GM23338 (cell line): ENCODE data around the gene EPHX1. TPM values are rescaled to one million over a fixed set of nuclear protein-coding genes. Genes with fewer than 3 reads are reported as not detected.

ENCODE experiments used
- ATAC-seq: fragments of 200-7000 bp; cut with Tn5 transposase; 3 replicates; pipeline ENCODE4 v1.9.1; 2020
- DNase-seq: peaks from one replicate; pipeline ENCODE4 v3.0.0-alpha.2; 2015; ENCODE audit warnings: low spot score
- H2AFZ ChIP-seq: fragments of 200-600 bp; sonication (generic); 2 replicates; pipeline ENCODE4 v1.8.0; 2016; ENCODE audit warnings: antibody characterized with exemption, mild to moderate bottlenecking, moderate library complexity
- H3F3A ChIP-seq: fragments of 200-600 bp; sonication (generic); replicated peaks from 2 replicates; pipeline ENCODE4 v1.8.0; 2017; ENCODE audit warnings: antibody characterized with exemption, mixed run types, low read depth
- H3K27ac ChIP-seq: fragments of 200-600 bp; sonication (generic); 2 replicates; pipeline ENCODE4 v1.6.1; 2016; ENCODE audit warnings: low read depth
- H3K27me3 ChIP-seq: fragments of 200-600 bp; sonication (generic); 2 replicates; pipeline ENCODE4 v1.8.0; 2016; ENCODE audit warnings: mild to moderate bottlenecking, mixed run types, moderate library complexity; ENCODE audit not compliant: insufficient read depth
- H3K36me3 ChIP-seq: fragments of 200-600 bp; sonication (generic); 2 replicates; pipeline ENCODE4 v1.8.0; 2016; ENCODE audit warnings: mild to moderate bottlenecking; ENCODE audit not compliant: insufficient read depth
- H3K4me1 ChIP-seq: fragments of 200-600 bp; sonication (generic); 2 replicates; pipeline ENCODE4 v1.8.0; 2016; ENCODE audit warnings: mild to moderate bottlenecking, moderate library complexity; ENCODE audit not compliant: insufficient read depth
- H3K4me2 ChIP-seq: fragments of 200-600 bp; sonication (generic); 2 replicates; pipeline ENCODE4 v1.7.1; 2017; ENCODE audit warnings: mixed run types
- H3K4me3 ChIP-seq: fragments of 200-600 bp; sonication (generic); 2 replicates; pipeline ENCODE4 v1.6.1; 2016; ENCODE audit warnings: mixed run types
- H3K79me2 ChIP-seq: fragments of 200-600 bp; sonication (generic); replicated peaks from 2 replicates; pipeline ENCODE4 v1.8.0; 2017; ENCODE audit warnings: mild to moderate bottlenecking; ENCODE audit not compliant: insufficient read depth
- H3K9me2 ChIP-seq: fragments of 200-600 bp; sonication (generic); 2 replicates; pipeline ENCODE4 v1.8.0; 2017; ENCODE audit not compliant: insufficient read depth
- H4K20me1 ChIP-seq: fragments of 200-600 bp; sonication (generic); replicated peaks from 2 replicates; pipeline ENCODE4 v1.8.0; 2017; ENCODE audit warnings: mild to moderate bottlenecking; ENCODE audit not compliant: insufficient read depth
- H3K27ac Mint-ChIP-seq: 2 replicates; pipeline ENCODE4 v1.8.0; 2020; ENCODE audit warnings: inconsistent platforms, mild to moderate bottlenecking, moderate library complexity, mixed read lengths
- H3K27me3 Mint-ChIP-seq: 3 replicates; pipeline ENCODE4 v1.8.0; 2022; ENCODE audit warnings: low read depth, mild to moderate bottlenecking, moderate library complexity, mixed read lengths, inconsistent platforms; ENCODE audit not compliant: insufficient read depth, poor library complexity
- H3K36me3 Mint-ChIP-seq: 3 replicates; pipeline ENCODE4 v1.8.0; 2021; ENCODE audit warnings: low read depth, mild to moderate bottlenecking, inconsistent platforms, moderate library complexity, mixed read lengths
- H3K4me1 Mint-ChIP-seq: 3 replicates; pipeline ENCODE4 v1.8.0; 2020; ENCODE audit warnings: mild to moderate bottlenecking, inconsistent platforms, mixed read lengths
- H3K4me3 Mint-ChIP-seq: 3 replicates; pipeline ENCODE4 v1.8.0; 2021; ENCODE audit warnings: moderate library complexity, mild to moderate bottlenecking, inconsistent platforms, mixed read lengths
- H3K9me3 Mint-ChIP-seq: 3 replicates; pipeline ENCODE4 v1.8.0; 2020; ENCODE audit warnings: moderate library complexity, mild to moderate bottlenecking, inconsistent platforms, mixed read lengths
- CTCF ChIP-seq, 2 experiments: fragments of 200-600 bp in 1 of 2; sonication (generic) in 1 of 2; conservative IDR thresholded peaks; 2 replicates each; pipeline versions ENCODE4 v1.5.1 to v1.6.1; 2016 to 2017; ENCODE audit warnings: antibody characterized with exemption in 2 of 2, low read depth in 2 of 2, mild to moderate bottlenecking in 2 of 2, moderate library complexity in 1 of 2
- EZH2phosphoT487 ChIP-seq: fragments of 200-600 bp; sonication (generic); IDR thresholded peaks from one replicate; pipeline ENCODE4 v1.8.1; 2018; ENCODE audit warnings: antibody characterized with exemption; ENCODE audit not compliant: unreplicated experiment
- STAT1 ChIP-seq: IDR thresholded peaks from one replicate; pipeline ENCODE4 v1.6.1; 2016; ENCODE audit warnings: antibody characterized with exemption; ENCODE audit not compliant: unreplicated experiment
- ZNF114 ChIP-seq: fragments of 250-450 bp; sonication (Bioruptor Pico); IDR thresholded peaks from 2 replicates; pipeline ENCODE4 v1.5.0; 2020; ENCODE audit warnings: mild to moderate bottlenecking, moderate library complexity
- ZNF462 ChIP-seq: fragments of 250-450 bp; sonication (Bioruptor Pico); IDR thresholded peaks from 2 replicates; pipeline ENCODE4 v1.5.0; 2020; ENCODE audit warnings: mild to moderate bottlenecking, moderate library complexity
- polyA plus RNA-seq: library from polyadenylated mRNA; unstranded; fragments of >200 nt; fragmentation: Nextera tagmentation; extraction: Ambion mirVana; gene quantifications from 2 replicates; pipeline ENCODE4 v1.2.1, GENCODE V29; 2016
- total RNA-seq: library from RNA; depleted of rRNA; stranded (reverse); fragments of >200 nt; shearing (Covaris generic); gene quantifications from 2 replicates; pipeline ENCODE4 v1.2.3, GENCODE V29; 2014

The EPHX1 gene
- total and polyA plus RNA-seq, 2 experiments from 2014 or later: 15.3 to 46.5 TPM

- TF ChIP-seq ZNF462 (CRISPR knock-in tag): no peak
- no peak for TF ChIP-seq ZNF114
- TF ChIP-seq STAT1: no peak
Observed at GRCh38 chr1:225823811-225824261, 13.9 kb downstream of the EPHX1 start (continued).

GRCh38 chr1:225824533-225824941, 14.6 kb downstream of the EPHX1 start:
- H3K79me2 ChIP-seq: peaks cover 43% of the 10 kb centered on the region
- peak overlapping the region; percentile 30; the same call in 1 of the 2 replicates for H3K27ac ChIP-seq
- Mint-ChIP-seq H3K4me1 (peaks cover 44% of the 10 kb centered on the region), H3K4me3 (peak overlapping the region; percentile 7; the same call in 1 of the 3 replicates), H3K36me3 (peaks cover 8% of the 10 kb centered on the region; the same call in 2 of the 3 replicates), H3K27me3 (peaks cover 5% of the 10 kb centered on the region), H3K27ac (0 out of 2 replicates have a peak overlapping the region, but pooled peaks have one; percentile 47), H3K9me3 (no peaks in the 10 kb centered on the region)
- no peaks in the 10 kb centered on the region for H3K27me3 ChIP-seq
- H2AFZ ChIP-seq: no peak overlapping the region
- no peak overlapping the region for H3K4me3 ChIP-seq
- peaks cover 6% of the 10 kb centered on the region for H4K20me1 ChIP-seq
- H3F3A ChIP-seq: 0 out of 2 replicates have a peak, but pooled peaks cover 3% of the 10 kb centered on the region
- H3K9me2 ChIP-seq: no peaks in the 10 kb centered on the region
- DNase-seq: peak; percentile 46
- peaks cover 19% of the 10 kb centered on the region for H3K4me1 ChIP-seq
- H3K4me2 ChIP-seq: peak overlapping the region; percentile 55
- no peaks in the 10 kb centered on the region for H3K36me3 ChIP-seq
- ATAC-seq: peak; percentile 70
- TF ChIP-seq EZH2phosphoT487 (no peak), ZNF114 (no peak), ZNF462 (CRISPR knock-in tag) (no peak), CTCF (conservative IDR thresholded peaks at IDR 0.05; ENCODE audit: low read depth in 2 of 2) (peak in 1 of 2 experiments; percentile 21; a peak in 1 of 4 replicates)
